NCI-H1436 treated with DMSO at 0.1 percent for 48 hours (cell line): ENCODE data around the gene TTBK1.
"Not testable (repeated sequence)": the region's sequence is repeated elsewhere in the genome, so short reads cannot be mapped to it uniquely, and the experiment has no call there.

Experiments
- DNase-seq: peaks from one replicate; lab custom pipeline; 2025; lab: John Stamatoyannopoulos, UW

Gene TTBK1

GRCh38 chr6:43287717-43288679, 44.7 kb downstream of the TTBK1 start:
- no peak for DNase-seq

- no peak for DNase-seq
These were observed 47.1 kb downstream of the TTBK1 start for GRCh38 chr6:43290339-43290904.

- no peak for DNase-seq
These were observed 47.6 kb downstream of the TTBK1 start for GRCh38 chr6:43290905-43291355.

- DNase-seq, result no peak
These were observed 48.4 kb downstream of the TTBK1 start for GRCh38 chr6:43291708-43292107.

- no peak for DNase-seq
These were observed 49.1 kb downstream of the TTBK1 start for GRCh38 chr6:43292341-43292740.

- no peak for DNase-seq
These were observed 49.6 kb downstream of the TTBK1 start for GRCh38 chr6:43292763-43293318.

GRCh38 chr6:43293698-43294097, 50.4 kb downstream of the TTBK1 start:
- no peak for DNase-seq

GRCh38 chr6:43294536-43294935, 51.3 kb downstream of the TTBK1 start:
- DNase-seq, result no peak

GRCh38 chr6:43295456-43295855, 52.2 kb downstream of the TTBK1 start:
- DNase-seq, result no peak

GRCh38 chr6:43296780-43297497, 53.7 kb downstream of the TTBK1 start:
- no peak for DNase-seq

GRCh38 chr6:43297644-43298564, 54.6 kb downstream of the TTBK1 start, which contains the start of gene SLC22A7:
Gene SLC22A7, plus strand, starts transcription at chr6:43298260. Its CDS starts 99 bp downstream, at chr6:43298359.
- no peak for DNase-seq

- DNase-seq, result no peak
These were observed 55.5 kb downstream of the TTBK1 start for GRCh38 chr6:43298565-43299337.

GRCh38 chr6:43299338-43300293, 56.3 kb downstream of the TTBK1 start:
- no peak for DNase-seq

GRCh38 chr6:43301081-43301870, 58.0 kb downstream of the TTBK1 start:
- DNase-seq, result no peak

- DNase-seq, result no peak
These were observed 58.8 kb downstream of the TTBK1 start for GRCh38 chr6:43302126-43302525.

- DNase-seq, result not testable (repeated sequence)
These were observed 59.7 kb downstream of the TTBK1 start for GRCh38 chr6:43303006-43303405.

- DNase-seq, result no peak
These were observed 60.6 kb downstream of the TTBK1 start for GRCh38 chr6:43303751-43304331.

- no peak for DNase-seq
These were observed 61.1 kb downstream of the TTBK1 start for GRCh38 chr6:43304361-43304760.
